Common myeloid progenitor, CD34-positive (primary cell): ENCODE results near the gene KCNQ2.

Experiments
- CTCF ChIA-PET: fragments of 350-600 bp; sonication (Branson Sonifier 250); formaldehyde crosslinking; loops from one replicate; lab custom pipeline; 2021; ENCODE audit warnings: antibody characterized with exemption; lab: Charles Lee
- POLR2A ChIA-PET: fragments of 350-600 bp; sonication (Branson Sonifier 250); formaldehyde crosslinking; loops from one replicate; lab custom pipeline; 2021; ENCODE audit warnings: antibody characterized with exemption; lab: Charles Lee
- DNase-seq, 3 donors: peaks; one replicate each; pipeline versions ENCODE4 v3.0.0 to v3.0.0-alpha.2; 2013
- H3K27ac ChIP-seq, 2 experiments: 1 replicate in 1 of 2; 2 replicates in 1 of 2; pipeline ENCODE4 v1.7.0; 2013; ENCODE audit warnings: inconsistent platforms in 2 of 2, low read length in 2 of 2, mild to moderate bottlenecking in 2 of 2, low read depth in 1 of 2, moderate library complexity in 1 of 2; ENCODE audit not compliant: severe bottlenecking in 2 of 2, insufficient read depth in 1 of 2, poor library complexity in 1 of 2
- H3K27me3 ChIP-seq, 5 experiments: replicated peaks in 2 of 5; 1 replicate in 3 of 5; 2 replicates in 2 of 5; pipeline versions ENCODE4 v1.6.1 to v1.7.0; 2013; ENCODE audit warnings: low read length in 4 of 5, mild to moderate bottlenecking in 2 of 5, moderate library complexity in 2 of 5, inconsistent platforms in 1 of 5; ENCODE audit not compliant: insufficient read depth in 5 of 5, control insufficient read depth in 4 of 5
- H3K36me3 ChIP-seq, 4 experiments: 1 replicate in 2 of 4; 2 replicates in 2 of 4; pipeline versions ENCODE4 v1.6.1 to v1.7.0; 2013; ENCODE audit warnings: low read length in 3 of 4, control low read depth in 1 of 4, mild to moderate bottlenecking in 1 of 4; ENCODE audit not compliant: control insufficient read depth in 4 of 4, insufficient read depth in 4 of 4
- H3K4me1 ChIP-seq, 4 experiments: 1 replicate in 3 of 4; 2 replicates in 1 of 4; pipeline versions ENCODE4 v1.6.1 to v1.7.1; 2013; ENCODE audit warnings: low read length in 3 of 4, mild to moderate bottlenecking in 3 of 4, control low read depth in 1 of 4, inconsistent platforms in 1 of 4, moderate library complexity in 1 of 4; ENCODE audit not compliant: control insufficient read depth in 4 of 4, insufficient read depth in 4 of 4; ENCODE audit errors: control extremely low read depth in 1 of 4
- H3K4me3 ChIP-seq, 7 experiments: 1 replicate in 4 of 7; 2 replicates in 3 of 7; pipeline versions ENCODE4 v1.5.1 to v1.7.0; 2013; ENCODE audit warnings: mild to moderate bottlenecking in 7 of 7, low read length in 6 of 7, moderate library complexity in 6 of 7, inconsistent platforms in 2 of 7, low read depth in 2 of 7, control low read depth in 1 of 7; ENCODE audit not compliant: insufficient read depth in 4 of 7, control insufficient read depth in 1 of 7; ENCODE audit errors: extremely low read depth in 1 of 7
- H3K9me3 ChIP-seq, 5 experiments: 1 replicate in 4 of 5; 2 replicates in 1 of 5; pipeline versions ENCODE4 v1.6.1 to v1.7.1; 2013; ENCODE audit warnings: low read length in 4 of 5, mild to moderate bottlenecking in 2 of 5, inconsistent platforms in 1 of 5, low read depth in 1 of 5, moderate library complexity in 1 of 5; ENCODE audit not compliant: control insufficient read depth in 4 of 5, insufficient read depth in 2 of 5; ENCODE audit errors: control extremely low read depth in 1 of 5
- WGBS: methylation state at CpG from one replicate; pipeline ENCODE4 v1.1.5; 2013; ENCODE audit not compliant: insufficient coverage; 5-methylcytosine and 5-hydroxymethylcytosine counted together

KCNQ2 gene

DNA sequence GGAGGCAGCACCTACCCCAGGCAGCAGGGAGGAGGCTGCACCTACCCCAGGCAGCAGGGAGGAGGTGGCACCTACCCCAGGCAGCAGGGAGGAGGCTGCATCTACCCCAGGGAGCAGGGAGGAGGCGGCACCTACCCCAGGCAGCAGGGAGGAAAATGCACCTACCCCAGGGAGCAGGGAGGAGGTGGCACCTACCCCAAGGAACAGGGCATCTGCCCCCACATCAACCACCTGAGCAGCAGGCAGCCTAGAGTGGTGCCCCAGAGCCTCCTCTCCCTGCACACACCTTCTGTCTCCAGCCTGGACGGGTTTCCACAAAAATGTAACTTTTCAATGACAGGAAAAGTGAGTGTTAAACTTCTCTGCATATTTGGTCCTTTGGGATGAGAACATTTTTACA lies 10.2 kb downstream of the KCNQ2 start:
- WGBS = 67% methylated on average over 1 of the region's 2 CpGs
- POLR2A ChIA-PET = no interaction called here
- Histone ChIP-seq H3K4me3 (no peak overlapping the region), H3K27me3 (peaks cover 0 to 64% (median 7%) of the 10 kb centered on the region in 5 experiments), H3K9me3 (no peaks in the 10 kb centered on the region), H3K4me1 (peaks cover 0 to 10% (median 9%) of the 10 kb centered on the region in 4 experiments), H3K27ac (no peak overlapping the region), H3K36me3 (no peaks in the 10 kb centered on the region)
- no peak for DNase-seq
- CTCF ChIA-PET = no interaction called here

DNA sequence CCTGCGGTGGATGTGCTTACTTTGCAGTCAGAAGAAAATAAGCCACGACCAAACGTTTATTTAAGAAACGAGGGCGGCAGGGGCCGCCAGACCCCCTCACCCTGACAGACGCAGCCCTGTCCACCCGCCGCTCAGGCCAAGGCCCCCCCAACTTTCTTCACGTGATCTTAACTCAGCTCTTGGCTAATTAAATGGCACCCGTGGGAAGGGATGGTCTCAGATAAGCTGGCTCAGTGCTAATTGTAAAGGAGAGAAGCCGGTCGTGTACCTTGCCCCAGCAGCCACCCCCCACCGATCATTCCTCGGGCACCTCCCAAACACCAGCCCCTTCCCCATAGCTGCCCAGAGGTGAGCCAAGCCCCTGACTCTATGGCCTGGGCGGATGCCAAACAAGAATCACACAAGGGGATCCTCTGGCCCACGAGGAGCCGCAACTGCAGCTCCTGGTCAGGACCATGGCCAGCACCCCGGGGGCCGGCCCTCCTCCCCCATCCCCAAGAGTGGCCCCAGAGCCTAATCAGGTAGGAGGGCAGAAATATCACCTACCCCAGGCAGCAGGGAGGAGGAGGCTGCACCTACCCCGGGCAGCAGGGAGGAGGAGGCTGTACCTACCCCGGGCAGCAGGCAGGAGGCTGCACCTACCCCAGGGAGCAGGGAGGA lies 11.2 kb downstream of the KCNQ2 start:
- Histone ChIP-seq H3K4me1 (peaks cover 0 to 16% (median 14%) of the 10 kb centered on the region in 4 experiments), H3K9me3 (no peaks in the 10 kb centered on the region), H3K27me3 (peaks cover 0 to 54% (median 5%) of the 10 kb centered on the region in 5 experiments), H3K27ac (no peak overlapping the region), H3K36me3 (no peaks in the 10 kb centered on the region), H3K4me3 (no peak overlapping the region)
- ChIA-PET CTCF (no interaction called here), POLR2A (no interaction called here)
- peak in 2 of 3 donors; percentile 55 to 59 for DNase-seq
- 57% methylated on average over 18 of the region's 22 CpGs for WGBS

DNA sequence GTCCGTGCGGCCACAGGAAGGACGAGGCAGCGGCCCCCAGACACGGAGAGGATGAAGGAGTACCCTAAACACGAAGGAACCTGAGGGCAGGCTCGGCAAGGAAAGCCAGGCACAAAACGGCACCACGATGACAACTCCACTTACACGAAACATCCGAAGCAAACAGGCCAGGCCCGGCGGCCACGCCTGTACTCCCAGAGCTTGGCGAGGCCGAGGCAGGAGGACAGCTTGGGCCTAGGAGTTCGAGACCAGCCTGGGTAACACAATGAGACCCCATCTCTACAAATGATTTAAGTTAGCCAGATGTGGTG lies 13.4 kb downstream of the KCNQ2 start:
- POLR2A ChIA-PET = interaction anchor here (0.6 kb wide), 1 partner anchor 26 kb away, joined by 3 read pairs; no protein-coding TSS in a partner anchor
- no peak overlapping the region for H3K27ac ChIP-seq
- 94% methylated on average over 17 of the region's 17 CpGs for WGBS
- DNase-seq = no peak
- H3K4me3 ChIP-seq = no peak overlapping the region
- H3K36me3 ChIP-seq = no peaks in the 10 kb centered on the region
- no peaks in the 10 kb centered on the region for H3K9me3 ChIP-seq
- CTCF ChIA-PET = interaction anchor here (1.6 kb wide), 1 partner anchor 13 kb away, joined by 3 read pairs; no protein-coding TSS in a partner anchor
- H3K4me1 ChIP-seq = peaks cover 0 to 32% (median 31%) of the 10 kb centered on the region in 4 experiments
- H3K27me3 ChIP-seq = peaks cover 0 to 43% (median 5%) of the 10 kb centered on the region in 5 experiments

DNA sequence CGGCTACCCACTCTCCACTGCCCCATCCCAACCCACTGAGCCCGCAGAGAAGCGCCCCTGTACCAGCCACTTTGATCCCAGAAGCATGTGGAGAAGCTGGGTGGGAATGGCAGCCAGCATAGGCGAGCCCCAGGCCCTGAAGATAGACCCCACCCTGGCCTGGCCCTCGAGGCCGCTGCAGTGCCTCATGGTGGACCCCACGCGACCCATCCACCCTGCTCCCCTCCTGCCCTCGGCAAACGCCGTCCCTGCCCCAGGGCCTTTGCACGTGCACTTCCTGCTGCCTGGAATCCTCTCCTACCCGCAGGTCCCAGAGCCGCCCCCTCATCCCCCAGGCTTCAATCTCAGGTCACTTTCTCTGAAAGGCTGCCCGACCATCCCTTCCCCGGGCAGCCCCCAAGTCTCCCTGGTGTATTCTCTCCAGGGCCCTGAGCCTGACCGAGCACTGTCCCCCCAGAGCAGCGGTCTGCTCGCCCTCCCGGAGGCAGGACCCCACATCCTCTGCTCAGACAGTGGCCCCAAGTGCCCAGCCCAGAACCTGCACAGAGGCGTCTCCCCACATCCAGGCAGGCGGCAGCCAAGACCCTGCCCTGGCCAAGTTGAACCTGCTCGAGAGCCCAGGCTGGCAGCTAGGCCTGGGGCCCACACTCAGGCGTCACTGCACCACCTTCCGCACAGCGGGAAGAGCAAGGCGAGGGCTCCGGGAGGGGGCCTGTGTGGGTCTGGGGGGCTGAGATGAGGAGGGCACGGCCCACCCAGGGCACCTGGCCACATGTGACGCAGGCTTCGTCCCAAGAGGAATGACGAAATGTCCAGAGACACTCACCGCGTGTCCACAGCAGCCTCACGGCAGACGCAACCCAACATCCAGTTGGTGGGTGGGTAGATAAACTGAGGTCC lies 14.0 kb downstream of the KCNQ2 start:
- ChIA-PET POLR2A (no interaction called here), CTCF (interaction anchor here (1.2 to 1.6 kb wide), 3 partner anchors 12 to 38 kb away, joined by 3 read pairs; no protein-coding TSS in a partner anchor)
- H3K27me3 ChIP-seq = peaks cover 0 to 43% (median 3%) of the 10 kb centered on the region in 5 experiments
- H3K36me3 ChIP-seq = no peaks in the 10 kb centered on the region
- H3K4me3 ChIP-seq = no peak overlapping the region
- H3K4me1 ChIP-seq = peaks cover 0 to 38% (median 37%) of the 10 kb centered on the region in 4 experiments
- no peaks in the 10 kb centered on the region for H3K9me3 ChIP-seq
- WGBS = 96% methylated on average over 33 of the region's 36 CpGs
- no peak for DNase-seq
- no peak overlapping the region for H3K27ac ChIP-seq

DNA sequence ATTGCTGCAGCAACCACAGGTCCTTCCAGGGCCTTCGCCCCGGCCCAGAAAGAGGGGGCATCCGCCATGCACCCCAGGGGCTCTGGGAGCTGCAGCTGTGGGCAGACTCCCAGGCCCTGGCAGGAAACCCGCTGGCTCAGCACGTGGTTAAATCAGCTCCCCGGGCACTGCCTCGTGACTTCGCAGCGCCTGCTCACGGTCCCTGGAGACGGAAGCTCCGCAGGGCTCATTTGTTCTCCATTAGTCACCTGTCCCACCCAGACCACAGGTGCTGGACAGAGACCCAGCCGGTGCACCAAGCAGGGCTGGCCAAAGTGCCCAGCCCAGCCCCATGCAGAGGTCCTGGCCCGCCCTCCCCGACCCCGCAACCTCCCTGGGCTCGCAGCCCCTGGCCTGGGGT lies 14.7 kb downstream of the KCNQ2 start:
- peak; percentile 49 to 81 (median 79) for DNase-seq
- ChIA-PET POLR2A (no interaction called here), CTCF (interaction anchor here (1.2 to 1.4 kb wide), 2 partner anchors 13 to 39 kb away, joined by 3 read pairs; no protein-coding TSS in a partner anchor)
- WGBS = 19% methylated on average over 16 of the region's 17 CpGs
- H3K4me1 ChIP-seq = peaks cover 0 to 45% (median 43%) of the 10 kb centered on the region in 4 experiments
- H3K4me3 ChIP-seq = no peak overlapping the region
- no peaks in the 10 kb centered on the region for H3K36me3 ChIP-seq
- H3K27ac ChIP-seq = no peak overlapping the region
- H3K27me3 ChIP-seq = peaks cover 0 to 41% (median 2%) of the 10 kb centered on the region in 5 experiments
- H3K9me3 ChIP-seq = no peaks in the 10 kb centered on the region

DNA sequence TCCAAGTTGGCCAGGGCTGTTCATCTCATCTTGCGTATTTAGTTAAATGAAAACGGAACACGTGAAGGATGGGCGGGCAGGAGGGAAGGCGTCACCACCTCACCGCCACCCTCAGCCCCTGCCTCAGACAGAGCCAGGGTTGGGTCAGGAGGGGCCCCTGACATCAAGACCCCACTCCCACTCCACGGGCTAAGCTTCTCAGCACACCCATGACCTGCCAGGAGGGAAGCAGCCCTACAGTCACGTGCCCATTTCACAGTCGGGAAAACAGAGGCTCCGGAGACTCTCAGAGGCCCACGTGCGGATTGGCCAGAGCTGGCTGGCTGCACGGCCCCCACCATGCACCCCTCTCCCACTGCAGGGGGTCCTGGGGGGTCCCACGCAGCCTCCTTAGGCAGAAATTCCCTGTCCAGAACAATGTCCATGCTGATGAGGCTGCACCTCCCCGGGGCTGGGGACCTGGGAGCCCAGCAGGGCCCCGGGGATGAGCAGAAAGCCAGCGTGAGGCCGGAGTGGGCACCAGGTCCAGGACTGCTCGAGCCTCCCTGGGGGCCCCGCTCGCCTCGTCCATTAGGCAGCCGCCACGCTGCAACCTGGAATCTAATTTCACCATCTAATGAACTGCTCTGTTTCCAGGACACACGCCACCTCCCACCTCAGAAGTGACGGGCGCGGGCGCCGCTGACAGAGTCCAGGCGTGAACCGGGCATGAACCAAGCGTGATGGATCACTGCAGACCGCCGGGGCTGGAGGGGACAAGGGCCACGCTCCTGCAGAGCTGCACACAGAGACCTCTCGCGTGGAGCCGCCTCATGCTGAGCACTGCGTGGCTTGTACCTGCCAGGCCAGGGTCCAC lies 15.8 kb downstream of the KCNQ2 start:
- CTCF ChIA-PET = interaction anchor here (0.9 to 1.4 kb wide), 3 partner anchors 14 to 40 kb away, joined by 3 read pairs; no protein-coding TSS in a partner anchor

More for the DNA sequence above, 15.8 kb downstream of the KCNQ2 start:
- Histone ChIP-seq H3K4me3 (no peak overlapping the region), H3K27ac (no peak overlapping the region), H3K9me3 (no peaks in the 10 kb centered on the region), H3K4me1 (peaks cover 0 to 45% (median 43%) of the 10 kb centered on the region in 4 experiments), H3K36me3 (no peaks in the 10 kb centered on the region), H3K27me3 (peaks cover 0 to 31% (median 2%) of the 10 kb centered on the region in 5 experiments)
- WGBS = 92% methylated on average over 40 of the region's 40 CpGs
- no peak for DNase-seq
- POLR2A ChIA-PET = no interaction called here
